GM19023 (cell line): ENCODE data around the gene PPP1R14C.

Source experiments
- ATAC-seq: cut with Tn5 transposase; IDR thresholded peaks from one replicate; pipeline ENCODE4 v1.9.1; 2021; ENCODE audit warnings: mild to moderate bottlenecking, moderate library complexity; ENCODE audit not compliant: unreplicated experiment

Gene PPP1R14C

DNA sequence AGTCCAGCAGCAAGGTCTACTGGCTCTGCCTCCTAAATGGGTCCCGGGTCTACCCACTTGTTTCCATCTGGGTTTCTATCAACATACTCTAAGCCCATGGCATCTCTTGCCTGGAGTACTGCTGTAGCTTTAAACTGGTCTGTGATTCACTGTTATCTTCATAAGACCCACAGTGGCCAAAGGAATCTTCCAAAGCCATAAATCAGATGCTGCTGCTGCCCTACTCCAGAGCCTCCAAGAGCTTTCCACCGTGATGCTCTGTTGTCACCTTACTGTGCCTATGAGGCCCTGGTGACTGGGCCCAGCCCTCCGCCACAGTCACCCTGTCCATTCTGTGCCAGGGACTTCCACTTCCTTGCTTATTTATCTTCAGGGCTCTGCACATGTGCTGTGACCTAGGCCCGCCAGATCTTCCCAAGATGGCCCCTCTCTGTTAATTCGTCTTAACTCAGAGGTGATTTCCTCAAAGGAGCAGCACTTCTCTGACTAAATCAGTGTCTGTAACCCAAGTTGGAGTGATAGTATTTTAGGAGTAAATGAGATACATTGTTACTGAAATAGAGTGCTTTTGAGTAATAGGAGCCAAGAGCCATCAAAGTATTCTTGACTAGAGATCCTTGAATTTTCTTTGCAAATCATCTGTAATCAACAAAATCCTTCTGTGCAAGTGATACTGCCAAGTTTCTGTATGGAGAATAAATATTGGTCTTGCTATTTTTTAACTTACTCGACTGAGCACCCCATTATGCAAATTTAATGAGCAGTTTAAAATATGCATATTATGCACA lies 102.5 kb downstream of the PPP1R14C start:
- ATAC-seq, result no peak

DNA sequence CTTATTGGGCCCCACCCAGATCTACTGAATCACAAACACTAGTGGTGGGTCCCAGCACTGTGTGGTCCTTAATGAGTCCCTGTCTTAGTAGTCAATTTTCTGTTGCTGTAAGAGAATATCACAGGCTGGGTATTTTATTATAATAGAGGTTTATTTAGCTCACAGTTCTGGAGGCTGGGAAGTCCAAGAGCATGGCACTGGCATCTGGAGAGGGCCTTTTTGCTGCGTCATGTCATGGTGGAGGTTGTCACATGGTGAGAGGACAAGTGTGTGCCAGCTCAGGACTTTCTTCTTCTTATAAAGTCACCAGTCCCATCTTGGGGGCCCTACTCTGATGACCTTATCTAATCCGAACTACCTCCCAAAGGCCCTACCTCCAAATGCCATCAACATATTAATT lies 105.0 kb downstream of the PPP1R14C start:
- ATAC-seq, result no peak

DNA sequence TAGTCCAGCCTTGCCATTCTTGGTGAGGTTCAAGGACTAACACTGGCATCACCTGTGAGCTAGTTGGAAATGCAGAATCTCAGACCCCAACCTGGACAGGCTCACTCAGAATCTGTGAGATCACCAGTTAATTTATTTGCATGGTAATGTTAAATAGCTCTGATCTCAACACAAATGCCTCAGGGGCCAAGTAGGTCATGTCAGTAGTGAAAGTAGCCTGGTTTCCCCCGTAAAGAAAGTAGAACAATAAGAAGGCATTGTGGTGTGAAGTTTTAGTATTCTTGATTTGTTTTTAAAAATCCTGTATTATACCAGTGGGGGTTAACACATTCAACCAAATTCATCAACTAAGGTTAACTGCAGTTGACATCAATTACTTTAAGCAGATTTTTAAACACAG lies 105.5 kb downstream of the PPP1R14C start:
- ATAC-seq, result no peak

DNA sequence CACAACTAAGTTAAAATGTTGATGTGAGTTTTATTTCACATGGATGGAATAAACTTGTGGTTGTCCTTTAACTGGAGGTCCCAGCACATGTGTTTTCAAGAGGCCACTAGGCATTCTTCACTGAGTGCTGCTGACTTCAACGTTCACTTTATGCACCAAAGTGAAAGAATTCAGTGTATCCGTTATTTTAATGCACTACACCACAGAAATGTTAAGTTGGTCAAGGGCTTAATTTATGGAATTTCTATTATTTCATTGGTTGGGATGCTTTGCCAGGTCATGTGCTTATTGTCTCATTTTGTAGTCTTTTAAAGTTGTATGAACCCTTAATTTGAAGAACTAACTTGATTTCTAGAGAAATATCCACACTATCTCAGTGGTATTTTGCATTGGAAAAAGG lies 106.4 kb downstream of the PPP1R14C start:
- ATAC-seq, result no peak

DNA sequence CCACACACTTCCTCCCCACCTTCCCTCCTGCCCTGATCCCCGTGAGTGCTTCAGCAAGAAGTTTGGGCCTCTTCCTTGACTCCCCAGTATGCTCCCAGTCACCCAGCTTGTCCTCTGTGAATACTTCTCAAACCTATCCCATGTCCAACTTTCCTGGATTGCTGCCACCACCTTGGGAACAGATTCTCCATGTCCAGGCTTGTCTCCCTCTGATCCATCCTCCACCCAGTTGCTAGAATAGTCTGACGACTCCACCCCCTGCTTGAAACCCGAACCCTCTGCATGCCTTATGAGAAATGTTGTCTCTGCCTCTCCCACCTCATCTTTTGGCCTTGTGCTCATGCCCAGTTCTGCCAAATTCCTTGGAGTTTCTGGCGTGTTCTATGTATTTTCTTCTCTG lies 108.0 kb downstream of the PPP1R14C start:
- no peak for ATAC-seq

DNA sequence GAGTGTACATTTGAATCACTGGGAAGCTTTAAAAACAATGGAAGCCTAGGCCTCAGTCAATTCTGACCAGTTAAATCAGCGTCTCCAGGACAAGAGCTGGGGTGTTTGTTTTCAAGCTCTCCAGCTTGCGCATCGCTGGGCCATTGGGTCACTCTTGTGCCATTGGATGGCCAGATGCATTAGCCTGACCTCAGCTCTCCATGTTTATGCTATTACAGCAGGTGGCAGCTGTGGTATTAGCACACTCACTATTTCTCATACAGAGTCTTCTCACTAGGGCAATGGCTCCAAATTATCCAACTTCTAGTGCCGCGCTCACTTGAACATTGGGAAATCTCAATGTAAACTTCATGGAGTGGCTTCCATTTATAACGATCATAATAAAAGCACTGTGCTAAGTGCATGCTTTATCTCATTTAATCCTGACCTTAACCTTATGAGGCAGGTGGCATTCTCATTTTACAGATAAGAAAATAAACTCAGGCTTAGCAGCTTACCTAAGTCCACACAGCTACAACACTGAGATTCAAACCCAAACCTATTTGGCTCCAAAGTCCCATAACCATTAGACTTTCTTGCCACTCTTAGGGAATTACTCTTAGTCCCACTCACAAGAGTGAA lies 108.8 kb downstream of the PPP1R14C start:
- no peak for ATAC-seq

DNA sequence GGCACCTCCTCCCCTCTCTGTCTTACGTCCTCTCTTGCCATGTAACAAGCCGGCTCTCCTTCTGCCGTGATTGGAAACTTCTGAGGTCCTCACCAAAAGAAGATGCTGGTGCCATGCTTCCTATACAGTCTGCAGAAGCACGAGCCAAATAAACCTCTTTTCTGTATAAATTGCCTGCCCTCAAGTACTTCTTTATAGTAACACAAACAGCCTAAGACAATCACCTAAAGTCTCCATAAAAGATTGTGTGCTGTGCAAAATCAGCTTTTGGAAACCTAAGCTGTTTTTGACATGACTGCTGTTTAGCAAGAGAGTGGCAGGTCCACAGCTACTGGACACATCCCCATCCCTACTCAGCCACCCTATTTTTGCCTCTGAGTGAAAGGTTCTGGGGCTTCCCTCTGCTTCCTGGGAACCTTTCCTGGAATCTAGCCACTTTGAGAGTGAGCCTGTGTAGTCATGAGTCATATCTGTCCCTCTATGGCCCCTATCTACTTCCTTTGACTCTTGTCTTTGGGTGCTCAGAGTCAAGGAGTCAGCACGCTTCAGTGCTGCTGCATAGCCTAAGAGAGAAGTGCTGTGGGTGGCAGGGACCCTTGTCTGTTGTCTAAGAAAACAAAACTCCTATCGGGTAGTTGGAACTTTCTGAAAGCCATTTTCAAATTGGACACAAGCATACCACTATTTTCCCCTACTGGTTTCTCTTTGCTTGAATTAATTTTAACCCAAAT lies 110.0 kb downstream of the PPP1R14C start:
- no peak for ATAC-seq

DNA sequence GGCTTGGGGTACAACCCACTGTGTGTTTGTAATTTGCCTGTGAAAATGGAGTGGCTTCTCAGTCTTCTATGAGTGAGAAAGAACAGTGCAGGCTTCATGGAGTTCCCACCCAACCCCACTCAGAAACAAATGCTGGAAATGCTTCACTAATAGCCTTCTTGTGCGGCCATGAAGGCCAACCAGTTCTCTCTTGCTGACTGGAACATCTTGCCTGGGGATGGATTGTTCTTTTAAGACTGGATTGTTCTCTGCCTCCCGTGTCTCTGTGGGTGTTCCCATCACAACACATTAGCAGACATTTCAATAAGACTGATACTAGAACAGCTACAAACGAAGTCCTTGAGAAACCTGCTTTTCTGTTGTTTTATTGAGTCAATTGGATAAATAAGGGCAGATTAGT lies 110.6 kb downstream of the PPP1R14C start:
- no peak for ATAC-seq

DNA sequence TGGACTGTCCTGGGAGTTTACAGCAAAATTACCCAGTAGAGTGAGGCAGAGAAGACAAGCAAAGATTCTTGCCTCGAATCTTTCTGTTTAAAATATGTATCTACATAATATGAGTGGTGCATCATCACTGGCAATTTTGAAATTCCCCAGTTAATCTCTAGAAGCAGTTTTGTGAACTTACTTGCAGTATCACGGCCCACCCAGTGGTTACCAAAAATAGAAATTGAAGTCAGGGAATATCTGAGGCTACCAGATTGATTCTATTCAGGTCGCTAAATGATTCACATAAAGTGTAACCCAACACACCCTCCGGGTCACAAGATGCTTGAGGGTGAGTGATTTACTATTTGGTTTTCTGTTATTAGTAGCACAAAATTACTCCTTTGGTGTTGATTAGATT lies 111.9 kb downstream of the PPP1R14C start:
- no peak for ATAC-seq

DNA sequence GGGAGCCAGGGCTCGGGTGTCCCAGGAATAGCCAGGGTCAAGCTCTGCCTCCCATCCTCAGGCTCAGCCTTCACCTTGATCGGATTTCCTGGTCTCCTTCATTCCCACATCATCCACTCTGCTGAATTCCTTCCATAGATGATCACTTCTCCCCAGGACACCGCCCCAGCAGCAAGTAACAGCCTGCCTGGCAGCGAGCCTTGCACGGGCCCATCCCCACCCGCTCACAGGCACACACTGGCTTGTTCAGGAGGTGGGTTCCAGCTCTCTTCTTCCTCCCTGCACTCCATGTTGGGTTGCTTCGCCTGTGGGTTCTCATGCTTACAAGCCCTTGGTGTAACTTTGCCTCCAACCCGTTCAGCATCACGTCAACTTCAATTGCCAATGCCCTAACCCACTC lies 113.0 kb downstream of the PPP1R14C start:
- ATAC-seq, result no peak

DNA sequence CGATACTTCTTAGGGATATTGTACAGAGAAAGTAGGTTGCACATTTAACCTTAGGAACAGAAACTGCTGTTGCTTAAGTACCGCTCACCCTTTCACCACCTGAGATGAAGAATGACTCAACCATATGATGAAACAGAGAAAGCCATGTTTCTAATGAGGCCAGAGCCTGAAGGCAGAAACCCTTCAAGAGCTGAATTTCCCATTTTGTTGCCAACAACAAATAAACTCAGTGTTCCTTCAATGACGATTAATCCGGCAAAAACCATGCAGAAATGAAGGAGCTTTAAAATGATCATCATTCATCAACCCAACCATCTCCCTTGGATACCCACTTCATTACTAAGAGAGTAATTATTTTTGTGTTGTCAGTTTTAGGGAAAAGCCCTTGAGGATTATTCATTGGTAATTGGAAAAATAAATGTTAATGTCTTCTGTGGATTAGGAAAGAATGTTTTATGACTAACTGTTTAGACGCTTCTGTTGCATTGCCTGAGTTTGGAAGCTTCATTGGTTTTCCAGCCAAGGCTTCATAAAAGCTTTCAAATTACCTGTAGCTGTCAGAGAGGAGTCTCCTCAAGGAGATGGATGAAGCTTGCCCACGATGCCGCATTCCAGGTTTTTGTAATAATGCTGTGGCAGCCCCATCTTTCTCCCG lies 113.9 kb downstream of the PPP1R14C start:
- ATAC-seq, result no peak

DNA sequence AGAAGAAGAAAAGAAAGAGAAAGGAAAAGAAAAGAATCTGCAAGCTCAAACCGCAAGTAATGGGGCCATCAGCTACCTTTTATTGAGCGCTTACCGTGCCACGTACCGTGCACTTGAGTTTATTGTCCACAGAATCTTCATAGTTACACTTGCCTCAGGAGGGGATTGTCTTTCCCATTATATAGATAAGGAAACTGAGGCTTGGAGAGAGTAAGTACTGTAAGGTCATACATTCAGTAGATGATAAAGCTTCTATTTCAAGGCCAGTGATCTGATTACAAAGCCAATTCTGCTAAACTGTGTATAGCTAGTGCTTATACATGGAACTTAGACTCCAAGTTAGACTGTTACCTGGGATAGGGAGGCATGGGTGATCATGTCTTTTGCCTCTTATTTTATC lies 115.5 kb downstream of the PPP1R14C start:
- ATAC-seq, result no peak

DNA sequence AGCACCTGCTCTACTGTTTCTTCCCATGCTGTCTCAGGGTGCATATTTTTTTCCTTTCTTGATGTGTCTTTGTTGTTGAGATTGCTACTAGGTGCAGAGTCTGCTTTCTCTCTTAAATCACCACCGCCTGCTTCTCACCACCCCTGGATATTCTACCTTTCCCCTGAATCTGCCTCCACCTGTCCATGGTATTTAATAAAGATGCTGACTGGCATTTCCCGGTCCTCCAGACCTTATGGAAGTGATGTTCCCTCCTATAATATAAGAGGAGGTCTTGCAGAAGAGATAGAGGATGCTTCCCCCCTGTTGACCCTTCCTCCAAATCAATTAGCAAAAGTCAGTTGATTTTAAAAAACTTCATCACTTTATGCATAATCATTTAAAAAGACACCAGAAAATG lies 118.1 kb downstream of the PPP1R14C start:
- no peak for ATAC-seq

DNA sequence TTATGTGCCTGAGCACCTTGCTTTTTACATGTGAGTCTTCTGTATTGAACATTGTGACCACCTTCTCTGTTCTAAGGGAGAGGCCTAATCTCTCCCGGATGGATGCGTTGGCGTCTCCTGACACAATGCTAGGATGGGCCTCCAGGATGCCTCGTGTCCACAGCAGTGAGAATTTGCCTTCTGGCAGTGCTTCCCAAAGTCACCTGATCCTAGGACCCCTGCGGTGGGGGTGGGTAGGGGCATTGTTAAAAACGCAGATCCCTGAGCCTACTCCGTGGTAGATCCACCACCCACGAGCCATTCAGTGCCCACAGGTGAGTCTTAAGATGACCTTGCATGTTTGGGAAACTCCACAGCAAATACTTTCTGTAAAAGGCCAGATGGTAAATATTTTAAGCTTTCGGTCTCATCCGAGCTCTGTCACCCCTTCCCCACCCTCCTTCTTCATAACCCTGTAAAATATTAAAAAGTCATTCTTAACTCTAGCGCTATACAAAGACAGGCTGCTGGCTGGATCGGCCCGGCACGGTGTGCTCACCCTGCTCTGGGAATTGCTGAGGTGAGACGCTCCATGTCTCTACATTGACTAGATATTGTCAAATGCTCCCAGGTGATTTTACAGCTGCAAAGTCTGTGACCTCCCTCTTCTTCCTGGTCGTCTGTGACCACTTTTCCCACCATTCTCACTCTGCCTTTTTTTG lies 119.3 kb downstream of the PPP1R14C start:
- ATAC-seq, result no peak

DNA sequence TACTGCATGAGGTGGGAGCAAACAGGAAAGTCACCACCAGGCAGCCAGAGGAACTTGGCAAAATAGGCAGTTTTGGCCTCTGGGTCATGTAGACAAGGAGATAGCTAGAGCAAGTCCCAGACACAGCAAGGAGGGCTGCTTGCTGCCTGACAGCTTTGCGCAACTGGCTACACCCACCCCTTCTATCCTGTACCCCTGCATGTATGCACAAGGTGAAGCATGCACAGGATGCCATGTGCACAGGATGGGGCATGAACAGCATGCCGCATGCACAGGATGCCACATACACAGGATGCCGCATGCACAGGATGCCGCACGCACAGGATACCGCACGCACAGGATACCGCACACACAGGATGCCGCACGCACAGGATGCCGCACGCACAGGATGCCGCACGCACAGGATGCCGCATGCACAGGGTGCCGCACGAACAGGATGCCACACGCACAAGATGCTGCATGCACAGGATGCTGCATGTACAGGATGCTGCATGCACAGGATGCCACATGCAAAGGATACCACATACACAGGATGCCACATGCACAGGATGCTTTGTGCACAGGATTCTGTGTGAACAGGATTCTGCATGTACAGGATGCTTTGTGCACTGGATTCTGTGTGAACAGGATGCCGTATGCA lies 121.0 kb downstream of the PPP1R14C start:
- ATAC-seq, result no peak

DNA sequence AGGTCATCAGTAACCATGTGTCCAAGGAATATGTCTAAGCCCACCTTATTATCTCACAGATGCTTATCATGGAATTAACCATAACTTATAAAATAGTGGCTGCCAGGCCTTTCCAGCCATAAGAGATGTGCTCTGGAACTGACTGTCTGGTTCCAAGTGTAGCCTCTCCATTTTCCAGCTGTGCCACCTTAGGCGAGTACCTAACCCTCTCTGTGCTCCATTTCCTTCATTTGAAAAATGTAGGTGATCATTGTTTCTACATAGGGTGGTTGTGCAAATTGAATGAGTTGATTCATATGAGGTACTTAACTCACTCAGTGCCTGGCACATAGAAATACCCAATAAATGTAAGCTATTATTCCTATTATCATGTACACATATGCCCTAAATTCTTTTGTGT lies 123.5 kb downstream of the PPP1R14C start:
- ATAC-seq, result no peak

DNA sequence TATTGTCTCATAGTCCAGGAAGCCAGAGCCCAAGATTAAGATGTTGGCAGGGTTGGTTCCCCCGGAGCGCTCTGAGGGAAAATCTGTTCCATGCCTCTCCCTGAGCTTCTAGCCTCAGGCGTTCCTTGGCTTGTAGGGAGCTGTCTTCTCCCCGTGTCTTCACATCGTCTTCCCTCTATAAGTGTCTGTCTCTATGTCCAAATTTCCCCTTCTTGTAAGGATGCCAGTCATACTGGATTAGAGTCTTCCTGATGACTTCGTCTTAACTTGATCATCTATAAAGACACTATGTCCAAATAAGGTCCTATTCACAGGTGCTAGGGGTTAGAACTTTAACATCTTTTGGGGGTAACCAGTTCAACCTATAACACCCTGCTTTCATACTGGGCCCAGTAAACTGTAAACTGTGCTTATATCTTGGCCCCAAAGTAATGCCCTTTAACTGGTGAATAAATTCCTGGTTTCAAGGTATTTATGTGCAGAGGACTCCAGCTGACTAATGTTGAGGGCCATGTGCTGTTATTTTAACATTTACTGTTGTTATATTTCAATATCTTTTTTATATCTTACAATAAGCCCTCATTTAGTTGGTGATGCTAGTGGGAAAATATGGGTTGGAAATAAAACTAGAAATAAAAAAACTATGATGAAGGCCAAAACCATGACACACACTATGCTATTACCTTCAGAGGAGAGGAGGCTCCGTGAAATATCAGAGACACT lies 124.3 kb downstream of the PPP1R14C start:
- no peak for ATAC-seq

DNA sequence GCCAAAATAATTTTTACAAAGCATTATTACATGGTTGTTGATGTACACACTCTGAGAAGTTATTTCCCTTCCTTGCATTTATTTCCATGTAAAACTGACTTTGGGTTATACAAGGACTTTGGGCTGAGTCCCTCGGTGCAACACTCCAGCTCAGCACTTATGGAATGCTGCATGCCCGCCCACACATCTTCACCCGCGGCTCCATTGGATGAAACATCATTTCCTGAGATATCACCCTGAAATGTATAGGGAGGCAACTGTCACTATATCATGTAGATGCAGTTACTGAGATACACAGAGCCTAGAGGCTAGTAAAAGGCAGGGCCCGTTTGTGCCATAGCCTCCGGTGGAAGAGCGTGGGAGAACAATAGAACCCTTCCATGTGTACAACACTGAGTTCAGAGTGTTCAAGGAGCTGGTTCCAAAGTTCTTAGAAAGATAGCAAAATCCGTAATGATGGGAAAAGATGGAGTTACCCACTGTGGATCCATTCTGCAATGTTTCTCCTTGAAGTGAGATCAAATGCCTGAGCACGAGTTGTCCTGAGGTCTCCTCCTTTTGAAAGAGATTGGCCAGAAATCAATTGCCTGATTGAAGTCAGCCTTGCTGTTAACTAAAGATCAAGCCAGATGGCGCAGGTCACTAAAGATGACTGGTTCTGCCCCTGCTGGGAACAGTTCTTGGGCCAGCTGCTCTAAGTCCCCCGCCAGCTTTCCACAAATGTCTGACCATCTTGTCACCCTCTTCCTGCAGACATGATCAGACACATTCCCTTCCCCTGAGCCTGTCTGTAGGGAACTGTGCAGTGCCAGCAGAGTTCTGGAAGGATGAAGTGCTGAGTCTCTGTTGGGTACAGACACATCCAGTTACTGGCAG lies 125.1 kb downstream of the PPP1R14C start:
- no peak for ATAC-seq
